GM12878 (cell line): ENCODE measurements around the gene OAS1. TPM values are rescaled to one million over a fixed set of nuclear protein-coding genes. Genes with fewer than 3 reads are reported as not detected.
"Not testable (repeated sequence)": the region's sequence is repeated elsewhere in the genome, so short reads cannot be mapped to it uniquely, and the experiment has no call there.

Experiments used
- ATAC-seq: fragments of 200-7000 bp; cut with Tn5 transposase; 3 replicates; pipeline ENCODE4 v1.9.1; 2020; ENCODE audit warnings: mild to moderate bottlenecking, moderate library complexity
- BruUV-seq: library from RNA; stranded (reverse); fragments of 400-500 nt; replicated peaks from 2 replicates; lab custom pipeline; 2021; lab: Mats Ljungman, UMichigan
- CTCF ChIA-PET: fragments of 300-600 bp; sonication (Branson Sonifier 250); formaldehyde crosslinking; extraction: SDS; loops from one replicate; lab custom pipeline; 2021; ENCODE audit warnings: inconsistent platforms; lab: Yijun Ruan, JAX
- POLR2A ChIA-PET: fragments of 350-600 bp; formaldehyde crosslinking; extraction: SDS; loops from one replicate; lab custom pipeline; 2021; ENCODE audit warnings: inconsistent platforms; lab: Charles Lee
- RAD21 ChIA-PET: fragments of 300-600 bp; sonication (Branson Sonifier 250); formaldehyde crosslinking; loops from one replicate; lab custom pipeline; 2023; ENCODE audit warnings: antibody characterized with exemption; ENCODE audit not compliant: unreplicated experiment; lab: Charles Lee
- SMC1A ChIA-PET: fragments of 300-600 bp; sonication (Branson Sonifier 250); formaldehyde crosslinking; loops from one replicate; lab custom pipeline; 2023; ENCODE audit not compliant: unreplicated experiment, uncharacterized antibody; lab: Charles Lee
- DNase-seq: peaks from one replicate; pipeline ENCODE4 v3.0.0-alpha.2; 2011; ENCODE audit warnings: low read depth, low spot score
- FAIRE-seq: peaks from 3 replicates; lab custom pipeline; 2011; peaks lifted over from hg19 to GRCh38; lab: Jason Lieb, UNC
- H2AFZ ChIP-seq: 2 replicates; pipeline ENCODE4 v1.6.0; 2011; ENCODE audit warnings: low read depth, low read length, control low read depth; ENCODE audit not compliant: control insufficient read depth
- H3K27ac ChIP-seq: 2 replicates; pipeline ENCODE4 v1.5.1; 2011; ENCODE audit warnings: control low read depth; ENCODE audit not compliant: control insufficient read depth, insufficient read depth
- H3K27me3 ChIP-seq, 2 experiments: replicated peaks in 1 of 2; 2 replicates each; pipeline versions ENCODE4 v1.6.0 to v1.6.1; 2011; ENCODE audit warnings: low read length in 1 of 2; ENCODE audit not compliant: control insufficient read depth in 2 of 2, insufficient read depth in 2 of 2
- H3K36me3 ChIP-seq, 2 experiments: 2 replicates each; pipeline ENCODE4 v1.5.1; 2011; ENCODE audit warnings: low read length in 1 of 2; ENCODE audit not compliant: control insufficient read depth in 2 of 2, insufficient read depth in 2 of 2
- H3K4me1 ChIP-seq: 2 replicates; pipeline ENCODE4 v1.6.1; 2011; ENCODE audit warnings: mild to moderate bottlenecking, low read length, moderate library complexity, mixed read lengths; ENCODE audit not compliant: control insufficient read depth, insufficient read depth
- H3K4me2 ChIP-seq: 2 replicates; pipeline ENCODE4 v1.6.0; 2011; ENCODE audit warnings: control low read depth; ENCODE audit not compliant: control insufficient read depth, insufficient read depth
- H3K4me3 ChIP-seq: fragments of 200-600 bp; sonication (generic); 2 replicates; pipeline ENCODE4 v1.5.1; 2016
- H3K79me2 ChIP-seq: 2 replicates; pipeline ENCODE4 v1.6.0; 2011; ENCODE audit warnings: low read length; ENCODE audit not compliant: control insufficient read depth, insufficient read depth
- H3K9ac ChIP-seq: 2 replicates; pipeline ENCODE4 v1.8.0; 2011; ENCODE audit warnings: low read length, control low read depth, mixed read lengths; ENCODE audit not compliant: control insufficient read depth, insufficient read depth
- H3K9me3 ChIP-seq: replicated peaks from 3 replicates; pipeline ENCODE4 v1.5.1; 2011; ENCODE audit warnings: mild to moderate bottlenecking, low read length; ENCODE audit not compliant: control insufficient read depth, insufficient read depth
- H4K20me1 ChIP-seq: 2 replicates; pipeline ENCODE4 v1.6.0; 2011; ENCODE audit not compliant: control insufficient read depth, insufficient read depth
- MTA2 ChIP-seq: fragments of 450-650 bp; IDR thresholded peaks from 2 replicates; pipeline ENCODE4 v1.6.1; 2016; ENCODE audit warnings: low read depth, mild to moderate bottlenecking, moderate library complexity
- NBN ChIP-seq: fragments of 450-650 bp; IDR thresholded peaks from 2 replicates; pipeline ENCODE4 v1.6.1; 2016
- NR2C1 ChIP-seq: fragments of 450-650 bp; IDR thresholded peaks from 2 replicates; pipeline ENCODE4 v1.6.1; 2017; ENCODE audit warnings: antibody characterized with exemption, mild to moderate bottlenecking, moderate library complexity
- NR2F1 ChIP-seq: fragments of 450-650 bp; conservative IDR thresholded peaks from 2 replicates; pipeline ENCODE4 v1.6.1; 2017; ENCODE audit warnings: mild to moderate bottlenecking
- RUNX3 ChIP-seq: IDR thresholded peaks from 2 replicates; pipeline ENCODE4 v1.6.1; 2012; ENCODE audit warnings: low read length, inconsistent platforms
- SIN3A ChIP-seq: IDR thresholded peaks from 2 replicates; pipeline ENCODE4 v1.6.1; 2012; ENCODE audit warnings: low read depth, low read length, improper control_type of control experiment
- WGBS: methylation state at CpG from one replicate; pipeline ENCODE4 v1.1.6; 2016; ENCODE audit warnings: low lambda C conversion rate; ENCODE audit not compliant: insufficient replicate concordance, insufficient coverage; ENCODE audit errors: missing lambda C conversion rate; 5-methylcytosine and 5-hydroxymethylcytosine counted together
- in situ Hi-C: fragments of 300-500 bp; cut with MboI; formaldehyde crosslinking; loops from 9 replicates; pipeline ENCODE4 v1.14.3; 2018; ENCODE audit warnings: mixed read lengths
- intact Hi-C: fragments of 100-400 bp; cut with micrococcal nuclease; formaldehyde crosslinking; loops from one replicate; pipeline ENCODE4 v1.14.2; 2022; ENCODE audit not compliant: unreplicated experiment
- polyA plus RNA-seq, 11 experiments: library from polyadenylated mRNA; depleted of rRNA in 4 of 11; unstranded in 6 of 11; stranded (reverse) in 5 of 11; fragments of >200 nt; fragmentation: Nextera tagmentation in 4 of 11; fragmentation: Illumina TruSeq in 1 of 11; extraction: Ambion mirVana in 4 of 11; extraction: Trizol in 1 of 11; gene quantifications; 1 replicate in 1 of 11; 2 replicates in 10 of 11; pipeline versions ENCODE4 v1.2.1 to v1.2.3, GENCODE V29; 2011 to 2016; ENCODE audit warnings: inconsistent platforms in 2 of 11, missing spikeins in 2 of 11, low read depth in 1 of 11
- total RNA-seq, 4 experiments: library from RNA; depleted of rRNA in 3 of 4; stranded (reverse); fragments of >200 nt in 3 of 4; fragmentation: Illumina TruSeq in 1 of 4; extraction: Trizol in 1 of 4; gene quantifications; 2 replicates each; pipeline versions ENCODE4 v1.2.1 to v1.2.3, GENCODE V29; 2013 to 2021

Gene OAS1
- total and polyA plus RNA-seq, 10 of the 15 experiments (the other 5 are each of a cell fraction or from before 2014, with no cell fraction given), result 44.7 to 287 (median 64.3) TPM

DNA sequence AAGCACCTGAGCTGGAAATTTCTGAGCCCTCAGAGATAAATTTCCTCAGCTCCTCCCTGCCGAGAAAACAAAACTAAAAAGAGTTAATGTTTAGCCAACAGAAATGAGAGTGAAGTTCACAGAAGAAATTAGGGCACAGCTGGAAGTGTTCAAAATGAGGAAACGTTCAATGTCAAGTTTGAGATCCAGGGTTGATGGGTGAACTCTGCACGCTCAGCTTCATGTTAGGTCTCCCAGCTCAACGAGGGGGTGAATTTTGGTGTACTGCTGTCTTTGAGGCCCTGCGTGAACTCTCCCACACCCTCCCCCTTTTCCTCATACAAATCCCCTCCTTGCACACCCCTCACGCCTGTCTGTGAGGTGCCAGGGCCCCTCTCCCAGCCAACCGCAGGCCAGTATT lies 18.2 kb downstream of the OAS1 start (continued):
- TF ChIP-seq SIN3A (no peak), NBN (peak; percentile 63), RUNX3 (no peak), MTA2 (peak; percentile 45)

DNA sequence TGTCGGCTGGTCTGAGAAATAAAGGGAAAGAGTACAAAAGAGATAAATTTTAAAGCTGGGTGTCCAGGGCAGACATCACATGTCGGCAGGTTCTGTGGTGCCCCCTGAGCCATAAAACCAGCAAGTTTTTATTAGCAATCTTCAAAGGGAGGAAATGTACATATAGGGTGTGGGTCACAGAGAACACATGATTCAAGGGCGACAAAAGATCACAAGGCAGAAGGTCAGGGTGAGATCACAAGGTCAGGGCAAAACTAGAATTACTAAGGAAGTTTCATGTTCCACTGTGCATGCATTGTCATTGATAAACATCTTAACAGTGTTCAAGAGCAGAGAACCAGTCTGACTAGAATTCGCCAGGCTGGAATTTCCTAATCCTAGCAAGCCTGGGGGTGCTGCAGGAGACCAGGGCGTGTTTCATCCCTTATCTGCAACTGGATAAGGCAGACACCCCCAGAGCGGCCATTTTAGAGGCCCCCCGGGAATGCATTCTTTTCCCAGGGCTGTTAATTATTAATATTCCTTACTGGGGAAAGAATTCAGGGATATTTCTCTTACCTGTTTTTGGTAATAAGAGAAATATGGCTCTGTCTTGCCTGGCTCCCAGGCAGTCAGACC lies 19.8 kb downstream of the OAS1 start:
- H3K79me2 ChIP-seq, FAIRE-seq, in situ Hi-C loops, H3K4me1 ChIP-seq, H3K4me2 ChIP-seq, H3K27ac ChIP-seq, H3K4me3 ChIP-seq, H3K27me3 ChIP-seq, ATAC-seq, H2AFZ ChIP-seq, H4K20me1 ChIP-seq, H3K9ac ChIP-seq, H3K9me3 ChIP-seq, BruUV-seq, H3K36me3 ChIP-seq, DNase-seq: not testable (repeated sequence)
- 50% methylated on average over 7 of the region's 7 CpGs for WGBS
- TF ChIP-seq NR2C1 (peak; percentile 33; the same call in 1 of the 2 replicates), NR2F1 (peak; percentile 83; the same call in 1 of the 2 replicates)
- ChIA-PET POLR2A (interaction anchor here (2.5 to 2.6 kb wide), 2 partner anchors 19 to 52 kb away, joined by 25 to 40 read pairs; partner anchors contain the start of genes OAS1 and OAS2), CTCF (interaction anchor here (1.0 to 3.7 kb wide), 5 partner anchors 11 to 52 kb away, joined by 3 to 31 read pairs (median 16); partner anchors contain the start of genes OAS1, OAS2 and OAS3), SMC1A (interaction anchor here (1.9 to 3.1 kb wide), 5 partner anchors 11 to 52 kb away, joined by 10 to 52 read pairs (median 17); partner anchors contain the start of genes OAS1, OAS2 and OAS3), RAD21 (interaction anchor here (2.2 to 3.2 kb wide), 2 partner anchors 19 to 24 kb away, joined by 13 to 44 read pairs; partner anchors contain the start of gene OAS1)
- intact Hi-C loops, result loop anchor here (2.0 kb wide), 1 partner anchor 20 kb away; the partner anchor contains the start of gene OAS1
